Stimulated activated CD4-positive, alpha-beta T cell treated with anti-CD3 and anti-CD28 coated beads, Interleukin-4, amount 100 ng/mL, for 4 hours (primary cell): Measurements from ENCODE around the gene RBKS.

Source experiments
- DNase-seq, 2 experiments: peaks; one replicate each; pipeline ENCODE4 v3.0.0-alpha.2; 2020

Gene RBKS

GRCh38 chr2:27890146-27890923 is at the start of gene RBKS, which contains the start of gene BABAM2:
Gene RBKS (minus strand): TSS chr2:27890387. CDS start chr2:27890345, 42 bp downstream.
Gene BABAM2 (plus strand): TSS chr2:27890729. CDS start chr2:27894557, 3,828 bp downstream.
- DNase-seq: peak; percentile 86 to 90

- no peak for DNase-seq
Observed at GRCh38 chr2:27935026-27935425, 44.8 kb upstream of the RBKS start.

GRCh38 chr2:27932396-27932795 is 42.2 kb upstream of the RBKS start:
- no peak for DNase-seq

- DNase-seq: no peak
Observed at GRCh38 chr2:27931361-27931950, 41.3 kb upstream of the RBKS start.

- DNase-seq: no peak
Observed at GRCh38 chr2:27929916-27930486, 39.8 kb upstream of the RBKS start.

- DNase-seq: no peak
Observed at GRCh38 chr2:27925766-27926472, 35.7 kb upstream of the RBKS start.

- DNase-seq: no peak
Observed at GRCh38 chr2:27922842-27923241, 32.7 kb upstream of the RBKS start.

GRCh38 chr2:27921880-27922547 is 31.8 kb upstream of the RBKS start:
- no peak for DNase-seq

- DNase-seq: no peak
Observed at GRCh38 chr2:27921424-27921823, 31.2 kb upstream of the RBKS start.

GRCh38 chr2:27920148-27920885 is 30.1 kb upstream of the RBKS start:
- no peak for DNase-seq

- no peak for DNase-seq
Observed at GRCh38 chr2:27916293-27916995, 26.3 kb upstream of the RBKS start.

GRCh38 chr2:27915874-27916273 is 25.7 kb upstream of the RBKS start:
- no peak for DNase-seq

- DNase-seq: no peak
Observed at GRCh38 chr2:27915191-27915590, 25.0 kb upstream of the RBKS start.

- DNase-seq: no peak
Observed at GRCh38 chr2:27914805-27915175, 24.6 kb upstream of the RBKS start.

GRCh38 chr2:27914041-27914804 is 24.0 kb upstream of the RBKS start:
- no peak for DNase-seq

GRCh38 chr2:27912512-27912911 is 22.3 kb upstream of the RBKS start:
- DNase-seq: no peak

- no peak for DNase-seq
Observed at GRCh38 chr2:27911458-27912210, 21.4 kb upstream of the RBKS start.

- DNase-seq: no peak
Observed at GRCh38 chr2:27909901-27910300, 19.7 kb upstream of the RBKS start.

- no peak for DNase-seq
Observed at GRCh38 chr2:27907547-27907946, 17.4 kb upstream of the RBKS start.

- no peak for DNase-seq
Observed at GRCh38 chr2:27906074-27906473, 15.9 kb upstream of the RBKS start.
